SK-N-MC (cell line): ENCODE results near the gene SLC38A11.

Source experiments
- EZH2 ChIP-seq: fragments of 200-600 bp; sonication (generic); IDR thresholded peaks from one replicate; pipeline ENCODE4 v1.6.1; 2017; ENCODE audit warnings: antibody characterized with exemption
- FOXP2 ChIP-seq: optimal IDR thresholded peaks from 2 replicates; pipeline ENCODE3; 2011; ENCODE audit warnings: mild to moderate bottlenecking, moderate library complexity; ENCODE audit not compliant: insufficient read depth; ENCODE audit errors: extremely low read length, control extremely low read depth
- POLR2AphosphoS5 ChIP-seq: IDR thresholded peaks from 2 replicates; pipeline ENCODE4 v1.6.1; 2012; ENCODE audit warnings: mild to moderate bottlenecking, low read depth, low read length, borderline replicate concordance

GRCh38 chr2:164979113-164979512 lies 23.8 kb upstream of the SLC38A11 start:
- TF ChIP-seq EZH2: no peak
- TF ChIP-seq POLR2AphosphoS5: no peak
- no peak for TF ChIP-seq FOXP2
